GM18873 (cell line): ENCODE measurements around the gene LIN52.

ENCODE experiments used
- ATAC-seq: cut with Tn5 transposase; IDR thresholded peaks from one replicate; pipeline ENCODE4 v1.9.1; 2021; ENCODE audit warnings: mild to moderate bottlenecking, moderate library complexity, moderate number of reproducible peaks; ENCODE audit not compliant: unreplicated experiment, low FRiP score

The LIN52 gene

GRCh38 chr14:74249433-74250375 is 164.9 kb downstream of the LIN52 start:
- ATAC-seq = no peak
